Vagina (tissue), 2 donors: ENCODE measurements around the gene SLC25A41.

Experiments used
- CTCF ChIP-seq, 3 experiments: fragments of 450-650 bp in 2 of 3; fragments of 200-600 bp in 1 of 3; sonication (generic) in 1 of 3; IDR thresholded peaks; one replicate each; pipeline ENCODE4 v1.5.1; 2017 to 2019; ENCODE audit warnings: antibody characterized with exemption in 3 of 3, mild to moderate bottlenecking in 2 of 3, moderate library complexity in 2 of 3
- POLR2A ChIP-seq, 2 donors: fragments of 450-650 bp; IDR thresholded peaks; one replicate each; pipeline ENCODE4 v1.6.1; 2017; ENCODE audit warnings: antibody characterized with exemption in 2 of 2, mild to moderate bottlenecking in 2 of 2, moderate library complexity in 2 of 2
- POLR2AphosphoS5 ChIP-seq, 2 donors: sonication (generic); formaldehyde crosslinking; IDR thresholded peaks; one replicate each; pipeline ENCODE4 v1.9.0; 2017; ENCODE audit warnings: antibody characterized with exemption in 2 of 2, mild to moderate bottlenecking in 2 of 2, low read depth in 1 of 2; ENCODE audit not compliant: insufficient read depth in 1 of 2

- TF ChIP-seq POLR2AphosphoS5 (IDR thresholded peaks at IDR 0.05; ENCODE audit: insufficient read depth in 1 of 2, low read depth in 1 of 2) = no peak
- TF ChIP-seq CTCF (IDR thresholded peaks at IDR 0.05) = no peak
- TF ChIP-seq POLR2A (IDR thresholded peaks at IDR 0.05) = no peak
Measured at GRCh38 chr19:6412447-6413091, 21.0 kb downstream of the SLC25A41 start.
